H1 (cell line): Measurements from ENCODE around the gene GTF3C2. TPM values are rescaled to one million over a fixed set of nuclear protein-coding genes. Genes with fewer than 3 reads are reported as not detected.

Experiments used
- KDM4A ChIP-seq: IDR thresholded peaks from one replicate; pipeline ENCODE4 v1.7.1; 2012; ENCODE audit warnings: low read depth, mild to moderate bottlenecking, moderate library complexity, low read length, inconsistent platforms; ENCODE audit not compliant: severe bottlenecking
- SP1 ChIP-seq: IDR thresholded peaks from 2 replicates; pipeline ENCODE4 v1.6.1; 2011; ENCODE audit warnings: low read depth, low read length
- SP4 ChIP-seq: IDR thresholded peaks from 2 replicates; pipeline ENCODE4 v1.6.1; 2012; ENCODE audit warnings: low read length, inconsistent platforms
- SUZ12 ChIP-seq: fragments of 200-600 bp; sonication (generic); IDR thresholded peaks from 2 replicates; pipeline ENCODE4 v1.6.1; 2012; ENCODE audit warnings: mild to moderate bottlenecking, inconsistent platforms, low read length, moderate library complexity, mixed read lengths
- TEAD4 ChIP-seq: IDR thresholded peaks from 2 replicates; pipeline ENCODE4 v1.6.1; 2012; ENCODE audit warnings: low read depth, low read length, inconsistent platforms, mixed read lengths
- polyA plus RNA-seq, 7 experiments: library from polyadenylated mRNA; depleted of rRNA in 3 of 7; stranded (reverse) in 5 of 7; unstranded in 2 of 7; fragments of >200 nt in 5 of 7; fragments of 200-250 nt in 2 of 7; gene quantifications; 1 replicate in 5 of 7; 2 replicates in 1 of 7; 4 replicates in 1 of 7; pipeline versions ENCODE4 v1.2.1 to v1.2.3, GENCODE V29; 2011 to 2013; ENCODE audit warnings: missing spikeins in 2 of 7, mixed read lengths in 2 of 7
- total RNA-seq: library from RNA; stranded (reverse); fragmentation: NEBNext Ultra II Directional; extraction: Animal tissue kit (Norgen Biotek cat#: 25700); gene quantifications from 2 replicates; pipeline ENCODE4 v1.2.1, GENCODE V29; 2021

The GTF3C2 gene
- total and polyA plus RNA-seq, 2 of the 8 experiments (the other 6 are each of a cell fraction or from before 2014, with no cell fraction given) = 118 to 127 TPM

GRCh38 chr2:27294928-27295327 is 61.6 kb downstream of the GTF3C2 start (continued):
- TF ChIP-seq KDM4A (no peak), TEAD4 (no peak), SP1 (no peak), SP4 (no peak), SUZ12 (no peak)
- TF ChIP-seq, all 59 proteins: peak for 0
